SK-N-SH (cell line): ENCODE data around the gene CACNG7. TPM values are rescaled to one million over a fixed set of nuclear protein-coding genes. Genes with fewer than 3 reads are reported as not detected.

Experiments used
- CTCF ChIA-PET: fragments of 300-600, 350-600 bp; formaldehyde crosslinking; extraction: SDS; loops from one replicate; lab custom pipeline; 2021; lab: Yijun Ruan, JAX
- POLR2A ChIA-PET: fragments of 350-600 bp; sonication (Branson Sonifier 250); formaldehyde crosslinking; extraction: SDS; loops from one replicate; lab custom pipeline; 2020; ENCODE audit warnings: antibody characterized with exemption, inconsistent platforms; lab: Yijun Ruan, JAX
- DNase-seq: peaks from one replicate; pipeline ENCODE4 v3.0.0; 2012
- H2AFZ ChIP-seq: fragments of 200-600 bp; sonication (generic); 2 replicates; pipeline ENCODE4 v1.8.1; 2016; ENCODE audit warnings: antibody characterized with exemption, mild to moderate bottlenecking, low read depth
- H3F3A ChIP-seq: fragments of 200-600 bp; sonication (generic); replicated peaks from 2 replicates; pipeline ENCODE3; 2016; ENCODE audit warnings: antibody characterized with exemption, mild to moderate bottlenecking; ENCODE audit not compliant: insufficient read depth
- H3K27ac ChIP-seq, 2 experiments: fragments of 200-500 bp in 1 of 2; fragments of 200-600 bp in 1 of 2; sonication (Bioruptor generic) in 1 of 2; sonication (generic), shearing (Covaris generic) in 1 of 2; 2 replicates each; pipeline versions ENCODE4 v1.5.1 to v1.6.1; 2014 to 2016; ENCODE audit warnings: low read depth in 2 of 2, inconsistent platforms in 1 of 2, low read length in 1 of 2, mild to moderate bottlenecking in 1 of 2, mixed read lengths in 1 of 2
- H3K27me3 ChIP-seq: fragments of 200-600 bp; sonication (generic), shearing (Covaris generic); 2 replicates; pipeline ENCODE4 v1.6.1; 2016; ENCODE audit warnings: mixed run types; ENCODE audit not compliant: insufficient read depth
- H3K36me3 ChIP-seq, 2 experiments: fragments of 200-500 bp in 1 of 2; fragments of 200-600 bp in 1 of 2; sonication (Bioruptor generic) in 1 of 2; sonication (generic) in 1 of 2; replicated peaks in 1 of 2; 2 replicates each; pipeline versions ENCODE3 to v1.5.1; 2014 to 2016; ENCODE audit warnings: low read length in 1 of 2, mild to moderate bottlenecking in 1 of 2; ENCODE audit not compliant: insufficient read depth in 2 of 2, control insufficient read depth in 1 of 2
- H3K4me1 ChIP-seq, 2 experiments: fragments of 200-500 bp in 1 of 2; fragments of 200-600 bp in 1 of 2; sonication (Bioruptor generic) in 1 of 2; sonication (generic), shearing (Covaris generic) in 1 of 2; 2 replicates each; pipeline versions ENCODE4 v1.5.1 to v1.6.1; 2014 to 2016; ENCODE audit warnings: low read depth in 1 of 2, low read length in 1 of 2, mixed run types in 1 of 2; ENCODE audit not compliant: insufficient read depth in 2 of 2, control insufficient read depth in 1 of 2
- H3K4me2 ChIP-seq: fragments of 200-600 bp; sonication (generic), shearing (Covaris generic); 2 replicates; pipeline ENCODE4 v1.6.1; 2017; ENCODE audit warnings: mixed run types
- H3K4me3 ChIP-seq, 2 experiments: fragments of 200-500 bp in 1 of 2; fragments of 200-600 bp in 1 of 2; sonication (Bioruptor generic) in 1 of 2; sonication (generic), shearing (Covaris generic) in 1 of 2; 2 replicates each; pipeline versions ENCODE4 v1.5.1 to v1.8.1; 2014 to 2016; ENCODE audit warnings: low read depth in 2 of 2, inconsistent platforms in 1 of 2, low read length in 1 of 2, mild to moderate bottlenecking in 1 of 2, mixed read lengths in 1 of 2, moderate library complexity in 1 of 2
- H3K79me2 ChIP-seq: fragments of 200-600 bp; sonication (generic); 2 replicates; pipeline ENCODE4 v1.8.1; 2017; ENCODE audit warnings: mild to moderate bottlenecking; ENCODE audit not compliant: insufficient read depth
- H3K9ac ChIP-seq: fragments of 200-600 bp; sonication (generic); 2 replicates; pipeline ENCODE4 v1.6.1; 2017; ENCODE audit warnings: mixed run types
- H3K9me2 ChIP-seq: fragments of 200-600 bp; sonication (generic); 2 replicates; pipeline ENCODE4 v1.6.1; 2017; ENCODE audit warnings: mixed run types
- H3K9me3 ChIP-seq: fragments of 200-600 bp; sonication (generic); 2 replicates; pipeline ENCODE4 v1.6.1; 2017; ENCODE audit warnings: mixed run types, mild to moderate bottlenecking, moderate library complexity
- H4K20me1 ChIP-seq: fragments of 200-600 bp; sonication (generic); 2 replicates; pipeline ENCODE4 v1.6.1; 2017; ENCODE audit warnings: mild to moderate bottlenecking, mixed run types; ENCODE audit not compliant: insufficient read depth
- CHD2 ChIP-seq: fragments of 150-350 bp; IDR thresholded peaks from 2 replicates; pipeline ENCODE4 v1.6.1; 2018; ENCODE audit warnings: low read length; ENCODE audit not compliant: partially characterized antibody
- EP300 ChIP-seq, 2 experiments: IDR thresholded peaks; 2 replicates each; pipeline versions ENCODE4 v1.4.0 to v1.6.1; 2012; ENCODE audit warnings: borderline replicate concordance in 1 of 2, low read depth in 1 of 2, low read length in 1 of 2
- EZH2phosphoT487 ChIP-seq: fragments of 200-600 bp; sonication (generic); IDR thresholded peaks from 2 replicates; pipeline ENCODE4 v1.6.1; 2017; ENCODE audit warnings: low read depth, mixed run types, mild to moderate bottlenecking, antibody characterized with exemption, moderate library complexity, borderline replicate concordance
- FOXM1 ChIP-seq: IDR thresholded peaks from 2 replicates; pipeline ENCODE4 v1.4.0; 2012; ENCODE audit warnings: low read depth, mild to moderate bottlenecking
- GATA2 ChIP-seq: sonication (generic); formaldehyde crosslinking; IDR thresholded peaks from 2 replicates; pipeline ENCODE4 v1.5.0; 2020; ENCODE audit warnings: mild to moderate bottlenecking, missing genetic modification reagents
- NFIC ChIP-seq: IDR thresholded peaks from 2 replicates; pipeline ENCODE4 v1.4.0; 2012; ENCODE audit warnings: borderline replicate concordance
- POLR2AphosphoS5 ChIP-seq: IDR thresholded peaks from 2 replicates; pipeline ENCODE4 v1.6.1; 2012; ENCODE audit warnings: low read depth, low read length
- TCF12 ChIP-seq: IDR thresholded peaks from 2 replicates; pipeline ENCODE4 v1.4.0; 2012
- WGBS: methylation state at CpG from one replicate; pipeline ENCODE4 v1.1.6; 2017; ENCODE audit warnings: low lambda C conversion rate; 5-methylcytosine and 5-hydroxymethylcytosine counted together
- polyA plus RNA-seq, 3 experiments: library from polyadenylated mRNA; depleted of rRNA; stranded (reverse); fragments of >200 nt; gene quantifications; 2 replicates each; pipeline ENCODE4 v1.2.3, GENCODE V29; 2012
- TF ChIP-seq, protein P1 (sequence below): IDR thresholded peaks from 2 replicates; pipeline ENCODE4; 2012
- TF ChIP-seq, protein P2 (sequence below): IDR thresholded peaks from 2 replicates; pipeline ENCODE4 v1.6.1; 2012; ENCODE audit warnings: mild to moderate bottlenecking, low read depth, low read length, moderate library complexity

Gene CACNG7
- polyA plus RNA-seq, 1 of the 3 experiments (the other 2 are of a cell fraction) = 25.7 TPM

DNA sequence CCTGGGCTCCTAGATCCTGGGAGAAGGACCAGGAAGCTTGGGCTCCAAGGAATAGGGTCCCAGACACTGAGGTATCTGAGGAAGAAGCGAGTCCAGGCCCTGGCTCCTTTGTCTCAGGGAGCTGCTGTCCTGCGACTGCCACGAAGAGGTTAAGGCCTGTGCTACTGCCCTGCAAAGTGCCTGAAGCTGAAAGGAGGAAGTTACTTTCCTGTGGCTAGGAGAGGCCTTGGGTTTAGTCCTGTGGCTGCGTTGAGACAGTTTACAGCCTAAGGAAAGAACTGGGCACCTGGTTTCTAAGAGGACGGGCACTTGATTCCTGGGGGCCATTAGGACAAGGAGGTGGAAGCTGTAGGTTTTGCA, 38.6 kb upstream of the CACNG7 start:
- peaks cover 13% of the 10 kb centered on the region for H3F3A ChIP-seq
- no peak for DNase-seq
- H3K9ac ChIP-seq = no peak overlapping the region
- no peaks in the 10 kb centered on the region for H3K9me2 ChIP-seq
- ChIA-PET POLR2A (interaction anchor here (1.5 kb wide), 1 partner anchor 9 kb away, joined by 6 read pairs; no protein-coding TSS in a partner anchor), CTCF (interaction anchor here (1.0 to 1.2 kb wide), 3 partner anchors 11 to 19 kb away, joined by 3 to 4 read pairs (median 4); partner anchors contain the start of gene PRKCG)
- peaks cover 38% of the 10 kb centered on the region for H4K20me1 ChIP-seq
- peaks cover 5 to 15% of the 10 kb centered on the region in 2 experiments; a peak in 2 of 4 replicates for H3K4me1 ChIP-seq
- H2AFZ ChIP-seq = no peak overlapping the region
- TF ChIP-seq EZH2phosphoT487 = no peak
- no peak for TF ChIP-seq TCF12
- no peak for TF ChIP-seq NFIC
- WGBS = 90% methylated on average over 2 of the region's 5 CpGs
- peaks cover 17 to 18% of the 10 kb centered on the region in 2 experiments for H3K36me3 ChIP-seq
- peak overlapping the region in 1 of 2 experiments; percentile 14; a peak in 1 of 4 replicates for H3K4me3 ChIP-seq
- H3K27me3 ChIP-seq = no peaks in the 10 kb centered on the region
- peak overlapping the region; percentile 41; the same call in 1 of the 2 replicates for H3K4me2 ChIP-seq
- H3K79me2 ChIP-seq = peaks cover 42% of the 10 kb centered on the region
- no peak overlapping the region; a peak in 1 of 4 replicates for H3K27ac ChIP-seq
- no peaks in the 10 kb centered on the region for H3K9me3 ChIP-seq

DNA sequence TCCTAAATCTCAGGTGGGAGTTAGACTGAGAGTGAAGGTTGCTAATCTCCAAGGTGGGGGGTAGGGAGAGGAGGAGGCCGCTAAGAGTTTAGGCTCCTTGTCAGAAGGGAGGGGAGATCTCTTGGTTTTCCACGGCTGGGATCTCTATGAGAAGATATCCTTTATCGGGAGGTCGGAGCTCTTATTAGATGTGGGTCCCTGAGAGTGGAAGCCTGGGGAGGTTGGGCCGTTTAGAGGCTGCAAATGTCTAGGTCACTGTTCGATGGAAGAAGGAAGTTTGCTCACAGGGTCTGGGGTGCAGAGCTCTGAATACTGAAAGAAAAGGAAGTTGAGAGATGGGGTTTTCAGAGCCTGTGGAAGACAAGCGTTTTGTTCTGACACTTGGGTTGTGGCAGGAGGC, 37.6 kb upstream of the CACNG7 start:
- no peak for TF ChIP-seq GATA2 (CRISPR knock-in tag)
- TF ChIP-seq, protein P1, sequence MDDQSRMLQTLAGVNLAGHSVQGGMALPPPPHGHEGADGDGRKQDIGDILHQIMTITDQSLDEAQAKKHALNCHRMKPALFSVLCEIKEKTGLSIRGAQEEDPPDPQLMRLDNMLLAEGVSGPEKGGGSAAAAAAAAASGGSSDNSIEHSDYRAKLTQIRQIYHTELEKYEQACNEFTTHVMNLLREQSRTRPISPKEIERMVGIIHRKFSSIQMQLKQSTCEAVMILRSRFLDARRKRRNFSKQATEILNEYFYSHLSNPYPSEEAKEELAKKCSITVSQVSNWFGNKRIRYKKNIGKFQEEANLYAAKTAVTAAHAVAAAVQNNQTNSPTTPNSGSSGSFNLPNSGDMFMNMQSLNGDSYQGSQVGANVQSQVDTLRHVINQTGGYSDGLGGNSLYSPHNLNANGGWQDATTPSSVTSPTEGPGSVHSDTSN = no peak
- no peak for TF ChIP-seq NFIC
- no peak for TF ChIP-seq FOXM1
- TF ChIP-seq EZH2phosphoT487 = no peak
- TF ChIP-seq CHD2 = no peak
- no peak for TF ChIP-seq TCF12
- TF ChIP-seq, protein P2, sequence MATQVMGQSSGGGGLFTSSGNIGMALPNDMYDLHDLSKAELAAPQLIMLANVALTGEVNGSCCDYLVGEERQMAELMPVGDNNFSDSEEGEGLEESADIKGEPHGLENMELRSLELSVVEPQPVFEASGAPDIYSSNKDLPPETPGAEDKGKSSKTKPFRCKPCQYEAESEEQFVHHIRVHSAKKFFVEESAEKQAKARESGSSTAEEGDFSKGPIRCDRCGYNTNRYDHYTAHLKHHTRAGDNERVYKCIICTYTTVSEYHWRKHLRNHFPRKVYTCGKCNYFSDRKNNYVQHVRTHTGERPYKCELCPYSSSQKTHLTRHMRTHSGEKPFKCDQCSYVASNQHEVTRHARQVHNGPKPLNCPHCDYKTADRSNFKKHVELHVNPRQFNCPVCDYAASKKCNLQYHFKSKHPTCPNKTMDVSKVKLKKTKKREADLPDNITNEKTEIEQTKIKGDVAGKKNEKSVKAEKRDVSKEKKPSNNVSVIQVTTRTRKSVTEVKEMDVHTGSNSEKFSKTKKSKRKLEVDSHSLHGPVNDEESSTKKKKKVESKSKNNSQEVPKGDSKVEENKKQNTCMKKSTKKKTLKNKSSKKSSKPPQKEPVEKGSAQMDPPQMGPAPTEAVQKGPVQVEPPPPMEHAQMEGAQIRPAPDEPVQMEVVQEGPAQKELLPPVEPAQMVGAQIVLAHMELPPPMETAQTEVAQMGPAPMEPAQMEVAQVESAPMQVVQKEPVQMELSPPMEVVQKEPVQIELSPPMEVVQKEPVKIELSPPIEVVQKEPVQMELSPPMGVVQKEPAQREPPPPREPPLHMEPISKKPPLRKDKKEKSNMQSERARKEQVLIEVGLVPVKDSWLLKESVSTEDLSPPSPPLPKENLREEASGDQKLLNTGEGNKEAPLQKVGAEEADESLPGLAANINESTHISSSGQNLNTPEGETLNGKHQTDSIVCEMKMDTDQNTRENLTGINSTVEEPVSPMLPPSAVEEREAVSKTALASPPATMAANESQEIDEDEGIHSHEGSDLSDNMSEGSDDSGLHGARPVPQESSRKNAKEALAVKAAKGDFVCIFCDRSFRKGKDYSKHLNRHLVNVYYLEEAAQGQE = no peak
- no peak for TF ChIP-seq EP300 (IDR thresholded peaks at IDR 0.05; ENCODE audit: borderline replicate concordance in 1 of 2, low read depth in 1 of 2, low read length in 1 of 2)
- no peak for TF ChIP-seq POLR2AphosphoS5
- H3K79me2 ChIP-seq = peaks cover 42% of the 10 kb centered on the region
- POLR2A ChIA-PET = interaction anchor here (1.5 kb wide), 1 partner anchor 8 kb away, joined by 6 read pairs; no protein-coding TSS in a partner anchor

More for the DNA sequence above, 37.6 kb upstream of the CACNG7 start:
- Histone ChIP-seq H3K4me1 (peaks cover 5 to 11% of the 10 kb centered on the region in 2 experiments; a peak in 2 of 4 replicates), H3K36me3 (peaks cover 17 to 22% of the 10 kb centered on the region in 2 experiments), H3F3A (peaks cover 19% of the 10 kb centered on the region), H3K4me3 (no peak overlapping the region), H3K27me3 (no peaks in the 10 kb centered on the region), H3K9me2 (no peaks in the 10 kb centered on the region), H4K20me1 (peaks cover 43% of the 10 kb centered on the region), H3K27ac (no peak overlapping the region), H2AFZ (no peak overlapping the region), H3K4me2 (no peak overlapping the region), H3K9me3 (no peaks in the 10 kb centered on the region), H3K9ac (no peak overlapping the region)
- WGBS = 91% methylated on average over 7 of the region's 7 CpGs
- CTCF ChIA-PET = interaction anchor here (0.9 to 1.4 kb wide), 3 partner anchors 18 to 152 kb away, joined by 3 to 5 read pairs (median 4); no protein-coding TSS in a partner anchor
- no peak for DNase-seq
